ENCODE results near the gene SLC7A8.
A peak's percentile ranks its signal among the peaks of the same experiment; 100 is the strongest.

Gene SLC7A8

GRCh38 chr14:23154964-23155587, 28.4 kb downstream of the SLC7A8 start:
- no peak for TF ChIP-seq POLR2A (IDR thresholded peaks at IDR 0.05; ENCODE audit: low read length)
- TF ChIP-seq GATA1 (IDR thresholded peaks at IDR 0.05; ENCODE audit: low read depth, low read length): no peak
- DNase-seq: no peak

GRCh38 chr14:23153851-23154796, 29.3 kb downstream of the SLC7A8 start:
- peak; percentile 21 to 26 for DNase-seq

GRCh38 chr14:23151342-23151741, 32.1 kb downstream of the SLC7A8 start:
- TF ChIP-seq POLR2A (IDR thresholded peaks at IDR 0.05; ENCODE audit: low read length) (no peak), GATA1 (IDR thresholded peaks at IDR 0.05; ENCODE audit: low read depth, low read length) (no peak)
- DNase-seq: no peak

More at GRCh38 chr14:23153851-23154796, 29.3 kb downstream of the SLC7A8 start:
- TF ChIP-seq GATA1 (IDR thresholded peaks at IDR 0.05; ENCODE audit: low read depth, low read length) (no peak), POLR2A (IDR thresholded peaks at IDR 0.05; ENCODE audit: low read length) (no peak)

- no peak for TF ChIP-seq GATA1 (IDR thresholded peaks at IDR 0.05; ENCODE audit: low read depth, low read length)
- TF ChIP-seq POLR2A (IDR thresholded peaks at IDR 0.05; ENCODE audit: low read length): no peak
Measured at GRCh38 chr14:23149745-23150144, 33.7 kb downstream of the SLC7A8 start.

DNA sequence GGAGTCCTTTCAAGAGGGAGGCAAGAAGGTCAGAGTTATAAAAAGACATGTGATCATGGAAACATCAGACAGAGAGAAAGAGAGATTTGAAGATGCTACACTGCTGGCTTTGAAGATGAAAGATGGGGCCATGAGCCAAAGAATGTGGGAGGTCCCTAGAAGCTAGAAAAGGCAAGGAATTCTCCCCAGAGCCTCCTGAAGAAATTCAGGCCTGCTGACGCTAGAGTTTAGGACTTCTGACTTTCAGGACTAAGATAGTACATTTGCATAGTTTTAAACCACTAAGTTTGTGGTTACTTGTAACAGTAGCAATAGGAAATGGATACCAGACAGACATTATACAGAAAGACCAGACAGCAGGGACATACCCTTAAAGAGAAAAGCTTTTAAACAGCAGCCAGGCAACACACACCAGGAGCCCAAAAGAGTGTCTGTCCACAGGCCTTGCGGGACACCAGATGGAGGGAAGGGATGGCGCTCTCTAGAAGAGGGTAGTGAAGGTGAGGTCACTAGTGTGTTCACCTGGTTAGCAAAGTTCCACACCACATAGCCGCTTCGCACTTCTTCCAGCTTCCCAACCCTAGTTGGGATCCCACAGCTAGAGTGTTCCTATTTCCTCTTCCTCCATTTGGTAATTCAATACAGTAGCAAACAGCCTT, 34.7 kb downstream of the SLC7A8 start:
- DNase-seq: no peak
- TF ChIP-seq GATA1 (IDR thresholded peaks at IDR 0.05; ENCODE audit: low read depth, low read length): no peak
- TF ChIP-seq POLR2A (IDR thresholded peaks at IDR 0.05; ENCODE audit: low read length): no peak

More at GRCh38 chr14:23149745-23150144, 33.7 kb downstream of the SLC7A8 start:
- DNase-seq: no peak

GRCh38 chr14:23147676-23148075, 35.8 kb downstream of the SLC7A8 start:
- no peak for DNase-seq
- TF ChIP-seq GATA1 (IDR thresholded peaks at IDR 0.05; ENCODE audit: low read depth, low read length): no peak

- DNase-seq: no peak
- no peak for TF ChIP-seq POLR2A (IDR thresholded peaks at IDR 0.05; ENCODE audit: low read length)
- no peak for TF ChIP-seq GATA1 (IDR thresholded peaks at IDR 0.05; ENCODE audit: low read depth, low read length)
Measured at GRCh38 chr14:23146980-23147379, 36.5 kb downstream of the SLC7A8 start.

DNA sequence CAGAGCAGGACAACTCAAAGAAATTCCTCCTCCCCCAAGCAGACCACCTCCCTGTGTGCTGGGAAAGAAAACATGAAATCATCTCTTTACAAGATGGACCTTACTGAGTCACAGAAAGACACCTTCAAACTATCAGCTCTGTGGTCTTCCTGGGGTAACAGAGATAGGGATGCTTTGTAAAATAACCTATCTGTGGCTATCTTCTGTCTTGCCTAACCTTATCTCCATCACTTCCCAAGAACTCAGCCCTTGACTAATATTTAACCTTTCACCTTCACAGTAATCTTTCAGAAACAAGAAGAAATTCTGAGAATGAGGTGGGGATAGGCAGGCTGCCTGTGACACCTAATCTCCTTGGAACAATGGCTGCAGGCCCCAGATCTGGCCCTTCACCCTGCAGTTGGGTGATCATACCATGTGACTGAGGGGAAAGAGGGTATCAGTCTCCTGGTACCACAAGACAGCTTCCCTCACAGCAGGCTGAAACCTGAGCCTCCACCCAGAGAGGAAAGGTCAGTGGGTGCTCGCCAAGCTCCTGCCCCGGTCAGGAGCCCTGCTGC, 37.0 kb downstream of the SLC7A8 start:
- DNase-seq: peak in 1 of 2 experiments; percentile 54
- TF ChIP-seq GATA1 (IDR thresholded peaks at IDR 0.05; ENCODE audit: low read depth, low read length) (no peak), POLR2A (IDR thresholded peaks at IDR 0.05; ENCODE audit: low read length) (no peak)

DNA sequence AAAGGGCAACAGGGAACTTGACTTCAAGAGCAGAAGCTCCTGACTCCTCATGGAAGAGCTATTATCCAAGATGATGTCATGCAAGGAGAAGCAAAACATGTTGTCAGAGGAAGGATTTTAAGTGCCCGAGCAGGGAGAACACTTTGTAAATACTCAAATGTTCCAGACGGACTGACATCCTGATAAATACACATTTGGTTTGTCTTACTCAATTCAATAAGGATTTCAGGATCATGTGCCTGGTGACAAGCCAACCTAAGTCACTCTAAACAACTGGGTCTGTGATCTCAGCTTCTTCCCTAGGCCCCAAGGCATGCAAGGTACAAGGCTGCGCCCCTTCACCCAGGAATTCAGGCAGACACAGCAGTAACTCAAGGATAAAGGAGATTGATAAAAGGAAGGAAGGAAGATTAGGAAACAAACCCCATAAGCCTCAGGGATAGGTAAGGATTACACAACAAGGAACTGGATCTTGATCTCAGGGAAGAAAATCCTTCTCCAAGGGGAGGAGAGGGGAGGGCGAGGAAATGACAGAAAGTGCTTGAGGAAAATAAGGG, 37.6 kb downstream of the SLC7A8 start:
- DNase-seq: no peak
- TF ChIP-seq GATA1 (IDR thresholded peaks at IDR 0.05; ENCODE audit: low read depth, low read length): no peak
- TF ChIP-seq POLR2A (IDR thresholded peaks at IDR 0.05; ENCODE audit: low read length): no peak

- TF ChIP-seq POLR2A (IDR thresholded peaks at IDR 0.05; ENCODE audit: low read length) (no peak), GATA1 (IDR thresholded peaks at IDR 0.05; ENCODE audit: low read depth, low read length) (no peak)
Measured at GRCh38 chr14:23143911-23144310, 39.5 kb downstream of the SLC7A8 start.

DNA sequence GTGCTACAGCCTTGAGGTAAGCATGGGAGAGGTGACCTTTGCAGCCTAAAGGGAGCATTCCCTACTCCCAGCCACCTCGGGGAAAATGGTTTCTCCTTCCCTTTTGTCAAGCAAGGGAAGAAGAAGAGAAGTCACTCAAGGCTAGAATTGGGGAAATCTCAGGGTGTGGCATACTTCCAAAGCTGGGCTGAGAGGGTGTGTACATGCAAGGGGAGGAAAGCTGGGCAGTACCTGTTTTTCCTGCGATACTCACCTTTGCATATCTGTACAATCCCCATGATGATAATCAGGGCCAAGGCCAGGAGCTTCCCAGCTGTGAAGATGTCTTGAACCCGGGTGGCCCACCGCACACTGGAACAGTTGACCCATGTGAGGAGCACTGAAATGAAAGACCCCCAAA, 40.6 kb downstream of the SLC7A8 start:
- no peak for DNase-seq
- TF ChIP-seq POLR2A (IDR thresholded peaks at IDR 0.05; ENCODE audit: low read length) (no peak), GATA1 (IDR thresholded peaks at IDR 0.05; ENCODE audit: low read depth, low read length) (no peak)

More at GRCh38 chr14:23143911-23144310, 39.5 kb downstream of the SLC7A8 start:
- no peak for DNase-seq

- no peak for DNase-seq
- no peak for TF ChIP-seq POLR2A (IDR thresholded peaks at IDR 0.05; ENCODE audit: low read length)
- no peak for TF ChIP-seq GATA1 (IDR thresholded peaks at IDR 0.05; ENCODE audit: low read depth, low read length)
Measured at GRCh38 chr14:23141706-23142444, 41.6 kb downstream of the SLC7A8 start.

GRCh38 chr14:23140371-23140770, 43.1 kb downstream of the SLC7A8 start:
- DNase-seq: no peak
- TF ChIP-seq GATA1 (IDR thresholded peaks at IDR 0.05; ENCODE audit: low read depth, low read length) (no peak), POLR2A (IDR thresholded peaks at IDR 0.05; ENCODE audit: low read length) (no peak)
